ENCODE measurements around the gene MALT1. TPM values are rescaled to one million over a fixed set of nuclear protein-coding genes. Genes with fewer than 3 reads are reported as not detected.

The MALT1 gene
- total RNA-seq, 2 experiments from 2014 or later: 14.4 to 18.5 TPM

- Histone ChIP-seq H2AFZ (ENCODE audit: low read length) (no peak overlapping the region), H3K4me1 (ENCODE audit: insufficient read depth, low read length, poor library complexity, severe bottlenecking) (no peaks in the 10 kb centered on the region), H3K27ac (ENCODE audit: low read depth, low read length, poor library complexity, severe bottlenecking) (no peak overlapping the region), H3K4me2 (ENCODE audit: low read length) (no peak overlapping the region), H3K9me2 (ENCODE audit: insufficient read depth, low read length) (no peaks in the 10 kb centered on the region), H3K9me3 (ENCODE audit: low read length) (no peaks in the 10 kb centered on the region), H3K4me3 (ENCODE audit: low read depth, low read length, poor library complexity, severe bottlenecking) (no peak overlapping the region), H3K36me3 (ENCODE audit: insufficient read depth, low read length) (no peaks in the 10 kb centered on the region), H3K79me2 (ENCODE audit: insufficient read depth, low read depth, low read length) (no peaks in the 10 kb centered on the region), H4K20me1 (ENCODE audit: insufficient read depth, low read length) (no peaks in the 10 kb centered on the region)
- no peak for DNase-seq (ENCODE audit: low spot score)
- ChIA-PET POLR2A (no interaction called here), CTCF (ENCODE audit: unreplicated experiment) (no interaction called here)
- no peak for TF ChIP-seq CTCF (conservative IDR thresholded peaks at IDR 0.05; ENCODE audit: low read length)
- no peak for TF ChIP-seq EZH2phosphoT487 (IDR thresholded peaks at IDR 0.05; ENCODE audit: borderline replicate concordance, low read depth, low read length)
- no TSS peak for BruUV-seq (replicated peaks)
- intact Hi-C loops (cut with micrococcal nuclease; ENCODE audit: unreplicated experiment): no loop called here
Measured at GRCh38 chr18:58800582-58800981, 129.3 kb downstream of the MALT1 start.

- H3K4me1 ChIP-seq (ENCODE audit: insufficient read depth, low read length, poor library complexity, severe bottlenecking): no peaks in the 10 kb centered on the region
- H3K9me3 ChIP-seq (ENCODE audit: low read length): no peaks in the 10 kb centered on the region
- ChIA-PET POLR2A (no interaction called here), CTCF (ENCODE audit: unreplicated experiment) (no interaction called here)
- H3K27ac ChIP-seq (ENCODE audit: low read depth, low read length, poor library complexity, severe bottlenecking): no peak overlapping the region
- H3K4me3 ChIP-seq (ENCODE audit: low read depth, low read length, poor library complexity, severe bottlenecking): no peak overlapping the region
- H3K79me2 ChIP-seq (ENCODE audit: insufficient read depth, low read depth, low read length): no peaks in the 10 kb centered on the region
- no TSS peak for BruUV-seq (replicated peaks)
- no peak for TF ChIP-seq CTCF (conservative IDR thresholded peaks at IDR 0.05; ENCODE audit: low read length)
- no peak for TF ChIP-seq EZH2phosphoT487 (IDR thresholded peaks at IDR 0.05; ENCODE audit: borderline replicate concordance, low read depth, low read length)
- H3K4me2 ChIP-seq (ENCODE audit: low read length): no peak overlapping the region
- no peak overlapping the region for H2AFZ ChIP-seq (ENCODE audit: low read length)
- intact Hi-C loops (cut with micrococcal nuclease; ENCODE audit: unreplicated experiment): no loop called here
- no peaks in the 10 kb centered on the region for H3K9me2 ChIP-seq (ENCODE audit: insufficient read depth, low read length)
- H4K20me1 ChIP-seq (ENCODE audit: insufficient read depth, low read length): no peaks in the 10 kb centered on the region
- H3K36me3 ChIP-seq (ENCODE audit: insufficient read depth, low read length): no peaks in the 10 kb centered on the region
- DNase-seq (ENCODE audit: low spot score): no peak
Measured at GRCh38 chr18:58802959-58803358, 131.7 kb downstream of the MALT1 start.

GRCh38 chr18:58803978-58804377 lies 132.7 kb downstream of the MALT1 start:
- Histone ChIP-seq H4K20me1 (ENCODE audit: insufficient read depth, low read length) (no peaks in the 10 kb centered on the region), H3K79me2 (ENCODE audit: insufficient read depth, low read depth, low read length) (no peaks in the 10 kb centered on the region), H2AFZ (ENCODE audit: low read length) (no peak overlapping the region), H3K27ac (ENCODE audit: low read depth, low read length, poor library complexity, severe bottlenecking) (no peak overlapping the region), H3K4me2 (ENCODE audit: low read length) (no peak overlapping the region), H3K4me3 (ENCODE audit: low read depth, low read length, poor library complexity, severe bottlenecking) (no peak overlapping the region), H3K9me2 (ENCODE audit: insufficient read depth, low read length) (no peaks in the 10 kb centered on the region), H3K9me3 (ENCODE audit: low read length) (no peaks in the 10 kb centered on the region), H3K36me3 (ENCODE audit: insufficient read depth, low read length) (no peaks in the 10 kb centered on the region), H3K4me1 (ENCODE audit: insufficient read depth, low read length, poor library complexity, severe bottlenecking) (no peaks in the 10 kb centered on the region)
- TF ChIP-seq CTCF (conservative IDR thresholded peaks at IDR 0.05; ENCODE audit: low read length) (no peak), EZH2phosphoT487 (IDR thresholded peaks at IDR 0.05; ENCODE audit: borderline replicate concordance, low read depth, low read length) (no peak)
- POLR2A ChIA-PET: no interaction called here
- intact Hi-C loops (cut with micrococcal nuclease; ENCODE audit: unreplicated experiment): no loop called here
- DNase-seq (ENCODE audit: low spot score): no peak
- CTCF ChIA-PET (ENCODE audit: unreplicated experiment): no interaction called here
- no TSS peak for BruUV-seq (replicated peaks)

Other genes with a start within 250 kb of the MALT1 start
- not detected in 2 replicates for gene ALPK2, start 42.4 kb upstream of the MALT1 start, total RNA-seq (2014; rRNA removed; shearing (Covaris generic))
- gene ALPK2, start 42.4 kb upstream of the MALT1 start, total RNA-seq (2022): not detected in 2 replicates
- gene ZNF532, start 193.4 kb downstream of the MALT1 start, total RNA-seq (2014; rRNA removed; shearing (Covaris generic)): 10.4 and 21.3 TPM in 2 replicates
- 18.7 and 25.1 TPM in 2 replicates for gene ZNF532, start 193.4 kb downstream of the MALT1 start, total RNA-seq (2022)

All from OCI-LY7 (cell line).